Mesendoderm (in vitro differentiated cells): ENCODE measurements around the gene ZC3H4.

Source experiments
- DNase-seq: peaks from one replicate; pipeline ENCODE4 v3.0.0; 2013
- H2AK5ac ChIP-seq: 2 replicates; pipeline ENCODE4 v1.6.1; 2013; ENCODE audit warnings: low read length, inconsistent platforms
- H2BK120ac ChIP-seq: 2 replicates; pipeline ENCODE4 v1.6.1; 2013; ENCODE audit warnings: low read depth, mild to moderate bottlenecking, low read length, moderate library complexity, mixed read lengths
- H2BK15ac ChIP-seq: replicated peaks from 2 replicates; pipeline ENCODE4 v1.6.1; 2013; ENCODE audit warnings: low read depth, mild to moderate bottlenecking, moderate library complexity
- H2BK5ac ChIP-seq: 2 replicates; pipeline ENCODE4 v1.6.1; 2013; ENCODE audit warnings: low read length, inconsistent platforms
- H3K18ac ChIP-seq: 2 replicates; pipeline ENCODE4 v1.6.1; 2013; ENCODE audit warnings: mild to moderate bottlenecking, low read length, mixed read lengths
- H3K23ac ChIP-seq: one replicate; pipeline ENCODE4 v1.6.1; 2013; ENCODE audit warnings: low read length
- H3K27ac ChIP-seq: 2 replicates; pipeline ENCODE4 v1.5.1; 2013; ENCODE audit warnings: low read depth, mild to moderate bottlenecking, inconsistent platforms, low read length, moderate library complexity
- H3K27me3 ChIP-seq: 2 replicates; pipeline ENCODE4 v1.6.1; 2013; ENCODE audit warnings: low read length, control low read depth, mild to moderate bottlenecking, inconsistent platforms; ENCODE audit not compliant: insufficient read depth, poor library complexity
- H3K36me3 ChIP-seq: 2 replicates; pipeline ENCODE4 v1.6.1; 2013; ENCODE audit warnings: low read length, inconsistent platforms; ENCODE audit not compliant: control insufficient read depth, insufficient read depth
- H3K4ac ChIP-seq: one replicate; pipeline ENCODE4 v1.6.1; 2013; ENCODE audit warnings: low read depth, mild to moderate bottlenecking, low read length, moderate library complexity
- H3K4me1 ChIP-seq: 2 replicates; pipeline ENCODE4 v1.6.1; 2013; ENCODE audit warnings: low read depth, low read length, inconsistent platforms; ENCODE audit not compliant: control insufficient read depth
- H3K4me2 ChIP-seq: 2 replicates; pipeline ENCODE4 v1.6.1; 2013; ENCODE audit warnings: low read length
- H3K4me3 ChIP-seq: 2 replicates; pipeline ENCODE4 v1.5.1; 2013; ENCODE audit warnings: mild to moderate bottlenecking, low read length
- H3K56ac ChIP-seq: one replicate; pipeline ENCODE4 v1.6.1; 2013; ENCODE audit warnings: low read length
- H3K79me1 ChIP-seq: 2 replicates; pipeline ENCODE4 v1.6.1; 2013; ENCODE audit warnings: low read length, inconsistent platforms
- H3K79me2 ChIP-seq: 2 replicates; pipeline ENCODE4 v1.6.1; 2013; ENCODE audit warnings: mild to moderate bottlenecking, low read length; ENCODE audit not compliant: control insufficient read depth, insufficient read depth
- H3K9ac ChIP-seq: 2 replicates; pipeline ENCODE4 v1.6.1; 2013; ENCODE audit warnings: low read length, inconsistent platforms
- H4K5ac ChIP-seq: one replicate; pipeline ENCODE4 v1.6.1; 2013; ENCODE audit warnings: low read length
- H4K8ac ChIP-seq: one replicate; pipeline ENCODE4 v1.6.1; 2013; ENCODE audit warnings: low read depth, mild to moderate bottlenecking, control low read depth, low read length, moderate library complexity
- WGBS: extraction: QIAGEN DNeasy Blood & Tissue Kit; methylation state at CpG from one replicate; pipeline ENCODE4 v1.1.7; 2013; ENCODE audit warnings: low lambda C conversion rate, missing lambda C conversion rate; ENCODE audit not compliant: insufficient coverage; ENCODE audit errors: extremely low coverage; 5-methylcytosine and 5-hydroxymethylcytosine counted together

The ZC3H4 gene

GRCh38 chr19:47067215-47067847, 46.2 kb downstream of the ZC3H4 start:
- no peak overlapping the region for H3K4me3 ChIP-seq
- H3K4me1 ChIP-seq = no peaks in the 10 kb centered on the region
- no peak overlapping the region for H3K56ac ChIP-seq

GRCh38 chr19:47066376-47067214, 47.0 kb downstream of the ZC3H4 start:
- DNase-seq = no peak
- no peaks in the 10 kb centered on the region for H3K79me1 ChIP-seq
- no peak overlapping the region for H3K56ac ChIP-seq
- no peak overlapping the region for H3K4me2 ChIP-seq
- peaks cover 8% of the 10 kb centered on the region for H3K36me3 ChIP-seq
- H3K18ac ChIP-seq = no peak overlapping the region
- no peaks in the 10 kb centered on the region for H3K27me3 ChIP-seq
- no peak overlapping the region for H2BK5ac ChIP-seq
- H4K5ac ChIP-seq = no peak overlapping the region
- no peaks in the 10 kb centered on the region for H3K79me2 ChIP-seq
- H3K4me1 ChIP-seq = no peaks in the 10 kb centered on the region
- H2AK5ac ChIP-seq = no peak overlapping the region
- no peak overlapping the region for H4K8ac ChIP-seq
- H3K4me3 ChIP-seq = no peak overlapping the region
- no peak overlapping the region for H3K9ac ChIP-seq
- H2BK120ac ChIP-seq = no peak overlapping the region
- no peak overlapping the region for H3K23ac ChIP-seq
- no peak overlapping the region for H3K4ac ChIP-seq
- WGBS = no CpG with 5 or more reads among the region's 61 CpGs
- H3K27ac ChIP-seq = no peak overlapping the region
- no peak overlapping the region for H2BK15ac ChIP-seq

More at GRCh38 chr19:47067215-47067847, 46.2 kb downstream of the ZC3H4 start:
- no peaks in the 10 kb centered on the region for H3K79me2 ChIP-seq
- H3K18ac ChIP-seq = no peak overlapping the region
- no peak overlapping the region for H2BK5ac ChIP-seq
- no peak overlapping the region for H4K8ac ChIP-seq
- no peak for DNase-seq
- no peak overlapping the region for H2BK15ac ChIP-seq
- no peak overlapping the region for H3K4me2 ChIP-seq
- H3K36me3 ChIP-seq = peaks cover 8% of the 10 kb centered on the region
- WGBS = no CpG with 5 or more reads among the region's 36 CpGs
- H3K27ac ChIP-seq = no peak overlapping the region
- H3K4ac ChIP-seq = no peak overlapping the region
- H2BK120ac ChIP-seq = no peak overlapping the region
- no peak overlapping the region for H3K23ac ChIP-seq
- H4K5ac ChIP-seq = no peak overlapping the region
- H2AK5ac ChIP-seq = no peak overlapping the region
- no peaks in the 10 kb centered on the region for H3K27me3 ChIP-seq
- no peak overlapping the region for H3K9ac ChIP-seq
- no peaks in the 10 kb centered on the region for H3K79me1 ChIP-seq

- Histone ChIP-seq H3K79me2 (no peaks in the 10 kb centered on the region), H2BK120ac (no peak overlapping the region), H2BK15ac (no peak overlapping the region), H3K23ac (no peak overlapping the region), H3K9ac (no peak overlapping the region), H3K56ac (no peak overlapping the region), H3K36me3 (peaks cover 5% of the 10 kb centered on the region), H3K27me3 (no peaks in the 10 kb centered on the region), H2AK5ac (no peak overlapping the region), H3K4me2 (no peak overlapping the region), H3K27ac (no peak overlapping the region), H4K5ac (no peak overlapping the region), H3K4ac (no peak overlapping the region), H3K4me1 (no peaks in the 10 kb centered on the region), H3K4me3 (no peak overlapping the region), H2BK5ac (no peak overlapping the region), H3K79me1 (no peaks in the 10 kb centered on the region), H3K18ac (no peak overlapping the region), H4K8ac (no peak overlapping the region)
- DNase-seq = no peak
- WGBS = no CpG with 5 or more reads among the region's 11 CpGs
Measured at GRCh38 chr19:47065242-47065641, 48.3 kb downstream of the ZC3H4 start.

- Histone ChIP-seq H3K27me3 (no peaks in the 10 kb centered on the region), H3K23ac (no peak overlapping the region), H3K18ac (no peak overlapping the region), H3K4me3 (no peak overlapping the region), H3K79me1 (no peaks in the 10 kb centered on the region), H3K4ac (no peak overlapping the region), H3K4me2 (no peak overlapping the region), H2BK120ac (no peak overlapping the region), H3K9ac (no peak overlapping the region), H2AK5ac (no peak overlapping the region), H2BK15ac (no peak overlapping the region), H4K5ac (no peak overlapping the region), H2BK5ac (no peak overlapping the region), H4K8ac (no peak overlapping the region), H3K36me3 (peaks cover 3% of the 10 kb centered on the region), H3K4me1 (peaks cover under 1% of the 10 kb centered on the region), H3K27ac (no peak overlapping the region), H3K56ac (no peak overlapping the region), H3K79me2 (no peaks in the 10 kb centered on the region)
- WGBS = no CpG with 5 or more reads among the region's 6 CpGs
- no peak for DNase-seq
Measured at GRCh38 chr19:47063874-47064273, 49.7 kb downstream of the ZC3H4 start.

GRCh38 chr19:47058621-47059022, 55.0 kb downstream of the ZC3H4 start:
- Histone ChIP-seq H3K56ac (peak overlapping the region; percentile 4), H2AK5ac (no peak overlapping the region), H3K9ac (no peak overlapping the region), H4K8ac (no peak overlapping the region), H3K4me2 (no peak overlapping the region), H2BK5ac (no peak overlapping the region), H4K5ac (no peak overlapping the region), H3K18ac (no peak overlapping the region), H3K4me3 (no peak overlapping the region), H3K79me2 (no peaks in the 10 kb centered on the region), H3K27me3 (no peaks in the 10 kb centered on the region), H3K4me1 (peaks cover 5% of the 10 kb centered on the region), H3K4ac (no peak overlapping the region), H3K27ac (no peak overlapping the region), H3K79me1 (no peaks in the 10 kb centered on the region), H2BK120ac (no peak overlapping the region), H2BK15ac (no peak overlapping the region), H3K36me3 (no peaks in the 10 kb centered on the region), H3K23ac (no peak overlapping the region)
- no CpG with 5 or more reads among the region's 11 CpGs for WGBS
- peak; percentile 98 for DNase-seq
